T47D (cell line): ENCODE data around the gene SPATA13.

Experiments
- DNase-seq, 2 experiments: peaks; one replicate each; pipeline versions ENCODE4 v3.0.0 to v3.0.0-alpha.2; 2011 to 2012; ENCODE audit warnings: low read depth in 1 of 2, low spot score in 1 of 2
- JUND ChIP-seq: IDR thresholded peaks from 2 replicates; pipeline ENCODE4 v1.6.1; 2012; ENCODE audit warnings: low read depth
- in situ Hi-C: cut with HindIII; loops from 2 replicates; pipeline ENCODE4 v1.10.0; 2016; ENCODE audit warnings: low sequenced_read_pairs, low pct_unique_long_range_greater_than_20kb

Gene SPATA13

DNA sequence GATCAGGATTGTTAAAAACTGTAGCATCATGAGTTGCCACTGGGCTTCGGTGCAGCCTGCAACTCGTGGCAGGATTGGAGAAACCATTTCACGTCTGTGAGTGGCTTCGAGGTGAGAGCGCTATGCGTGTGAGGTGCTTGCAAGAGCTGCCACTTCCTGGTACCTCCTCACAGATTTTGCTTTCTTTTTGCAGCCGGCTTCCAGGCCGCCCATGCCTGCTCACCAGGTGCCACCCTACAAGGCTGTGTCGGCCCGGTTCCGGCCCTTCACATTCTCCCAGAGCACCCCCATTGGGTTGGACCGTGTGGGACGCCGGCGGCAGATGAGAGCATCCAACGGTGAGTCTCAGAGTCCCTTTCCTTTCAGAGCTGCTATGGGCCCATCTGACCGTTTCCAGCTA is 91.0 kb downstream of the SPATA13 start:
- in situ Hi-C loops: no loop called here
- no peak for TF ChIP-seq JUND
- no peak for DNase-seq

DNA sequence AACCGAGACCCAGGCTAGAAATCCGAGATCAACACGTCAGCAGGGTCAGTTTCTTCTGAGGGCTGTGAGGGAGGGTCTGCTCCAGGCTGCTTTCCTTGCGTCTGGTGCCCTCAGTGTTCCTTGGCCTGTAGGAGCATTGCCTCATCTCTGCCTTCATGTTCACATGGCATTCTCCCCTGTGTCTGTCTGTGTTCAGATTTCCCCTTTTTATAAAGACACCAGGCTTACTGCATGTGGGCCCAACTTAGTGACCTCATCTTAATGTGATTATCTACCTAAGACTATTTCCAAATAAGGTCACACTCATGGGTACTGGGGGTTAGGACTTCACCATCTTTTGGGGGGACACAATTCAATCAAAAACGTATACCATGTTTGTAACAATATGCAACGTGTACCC is 91.6 kb downstream of the SPATA13 start:
- no peak for DNase-seq
- in situ Hi-C loops: no loop called here
- TF ChIP-seq JUND: no peak

DNA sequence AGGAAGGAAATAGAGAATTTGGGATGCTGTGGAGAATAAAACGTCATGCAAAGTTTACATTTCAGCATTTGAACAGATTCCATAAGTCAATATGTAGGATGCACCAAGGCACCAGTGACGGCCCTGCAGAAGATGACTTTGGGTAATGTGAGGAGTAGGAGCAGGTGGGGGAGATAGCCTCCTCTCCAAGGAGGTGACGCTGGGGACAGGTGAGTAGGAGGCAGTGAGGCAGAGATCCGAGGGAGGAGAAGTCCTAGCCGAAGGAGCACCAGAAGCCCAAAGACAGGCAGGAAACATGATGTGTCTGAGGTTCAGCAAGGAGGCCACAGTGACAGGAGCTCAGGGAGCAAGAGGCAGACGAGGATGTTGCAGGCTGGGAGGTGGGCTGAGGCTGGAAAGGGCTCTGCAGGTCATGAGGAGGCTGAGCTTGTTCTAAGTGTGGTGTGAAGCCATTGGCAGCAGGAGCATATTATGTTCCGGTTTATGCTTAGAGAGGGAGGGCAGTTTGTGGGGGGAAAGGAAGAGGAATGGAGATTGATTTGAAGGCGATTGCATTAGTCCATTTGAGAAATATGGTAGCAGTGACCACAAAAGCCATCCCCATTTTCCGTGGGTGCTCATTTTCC is 93.1 kb downstream of the SPATA13 start:
- in situ Hi-C loops: no loop called here
- no peak for TF ChIP-seq JUND
- no peak for DNase-seq

DNA sequence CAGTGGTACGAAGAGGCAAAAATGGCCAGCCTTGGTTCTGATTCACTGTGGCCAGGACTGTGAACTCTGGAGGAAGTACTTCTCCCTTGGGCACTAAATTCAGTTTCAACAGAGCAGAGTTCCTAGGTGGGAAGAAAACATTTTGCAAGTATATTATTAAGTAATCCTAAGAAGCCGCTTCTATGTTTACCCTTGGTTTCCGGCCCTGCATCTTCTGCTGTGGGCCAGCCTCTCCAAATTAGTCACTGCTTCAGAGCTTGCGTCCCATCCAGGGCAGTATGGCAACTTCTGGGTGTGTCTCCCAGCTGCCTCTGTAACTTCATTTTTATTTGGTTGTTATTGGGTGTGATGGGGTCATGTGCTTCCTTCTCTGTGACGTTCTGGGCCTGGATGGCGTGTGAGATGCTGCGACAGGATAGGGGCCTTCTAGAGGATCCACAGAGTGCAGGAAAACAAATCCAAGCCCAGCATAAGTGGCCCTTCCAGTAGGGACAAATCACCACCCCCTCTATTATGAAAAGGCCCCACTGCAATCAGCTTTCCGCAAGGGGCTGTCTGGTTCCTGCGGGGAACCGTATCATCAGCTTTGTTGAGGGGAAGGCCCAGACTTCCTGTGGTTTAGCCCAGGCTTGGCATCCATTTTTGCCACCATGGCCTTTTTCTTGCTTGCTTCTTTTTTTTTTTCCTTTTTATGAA is 93.8 kb downstream of the SPATA13 start:
- in situ Hi-C loops: no loop called here
- DNase-seq: no peak

DNA sequence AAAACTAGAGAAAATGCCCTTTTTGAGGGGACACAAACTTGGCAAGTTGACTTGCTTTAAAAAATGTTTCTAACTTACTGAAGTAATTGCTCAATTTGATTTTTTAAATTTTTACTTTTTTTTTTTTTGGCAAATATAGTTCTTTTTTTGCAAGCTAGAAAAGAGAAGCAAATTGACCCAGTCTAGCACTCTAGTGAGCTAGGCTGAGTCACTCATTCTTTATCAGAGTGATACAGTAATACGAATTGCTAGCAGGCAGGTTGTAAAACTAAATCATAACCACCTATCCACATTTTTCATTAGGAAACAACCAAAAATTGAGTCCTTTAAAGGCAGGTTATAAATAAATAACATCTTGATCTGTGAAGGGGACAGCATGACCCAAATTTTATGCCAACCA is 97.0 kb downstream of the SPATA13 start:
- in situ Hi-C loops: no loop called here
- no peak for TF ChIP-seq JUND
- no peak for DNase-seq

More for the DNA sequence above, 93.8 kb downstream of the SPATA13 start:
- TF ChIP-seq JUND: no peak

DNA sequence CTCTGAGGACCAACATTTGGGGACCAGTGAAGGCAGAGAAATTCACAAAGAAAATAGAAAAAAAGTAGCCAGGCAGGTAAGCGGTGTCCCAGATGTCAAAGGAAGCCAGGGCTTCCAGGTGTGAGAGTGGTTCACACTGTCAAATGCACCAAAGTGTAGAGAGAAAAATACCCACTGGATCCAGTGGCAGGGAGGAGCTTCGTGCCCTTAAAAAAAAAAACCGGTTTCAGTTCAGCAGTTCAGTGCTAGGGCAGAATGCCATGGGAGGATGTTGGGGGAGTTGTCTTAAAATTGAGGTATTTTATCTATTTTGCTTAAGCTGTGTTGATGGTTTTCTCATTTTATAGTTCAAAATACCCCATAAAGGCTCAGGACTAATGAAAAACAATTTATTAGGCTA is 101.0 kb downstream of the SPATA13 start:
- no peak for TF ChIP-seq JUND
- no peak for DNase-seq
- in situ Hi-C loops: no loop called here

DNA sequence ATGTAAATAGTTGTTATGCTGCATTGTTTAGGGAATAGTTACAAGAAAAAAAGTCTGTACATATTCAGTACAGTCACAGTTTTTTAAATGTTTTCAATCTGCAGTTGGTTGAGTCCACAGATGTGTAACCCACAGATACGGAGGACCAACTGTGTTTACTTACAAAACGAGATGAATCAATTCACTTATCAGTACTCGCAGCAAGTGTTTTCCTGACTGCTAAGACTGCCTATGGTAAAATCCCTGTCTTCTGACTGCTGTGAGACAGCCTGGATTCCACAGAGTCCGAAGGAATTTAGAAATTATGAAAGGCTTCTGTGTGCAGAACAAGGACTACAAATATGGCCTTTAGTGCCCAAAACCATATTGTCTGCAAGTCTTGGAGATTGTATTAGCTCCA is 103.1 kb downstream of the SPATA13 start:
- in situ Hi-C loops: no loop called here
- DNase-seq: no peak

DNA sequence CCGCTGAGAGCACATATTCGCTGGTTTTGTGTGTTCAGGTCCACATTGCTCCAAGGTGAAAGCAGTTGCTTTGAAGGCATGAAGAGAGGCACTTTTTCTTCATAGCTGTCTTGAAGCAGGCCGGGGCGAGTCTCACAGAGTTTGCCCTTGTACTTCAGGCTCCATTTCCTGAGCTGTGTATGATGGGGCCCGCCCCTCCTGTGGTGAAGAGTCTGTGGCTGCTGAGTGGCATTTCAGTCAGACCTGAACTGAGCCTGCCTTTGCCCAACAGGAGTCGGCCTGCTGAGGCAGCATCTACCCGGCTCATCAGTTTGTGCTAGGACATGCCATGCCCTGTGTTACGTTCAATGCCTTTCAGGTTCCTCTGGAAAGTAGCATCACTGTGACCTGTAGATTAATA is 104.5 kb downstream of the SPATA13 start:
- DNase-seq: no peak
- TF ChIP-seq JUND: no peak
- in situ Hi-C loops: no loop called here

More for the DNA sequence above, 103.1 kb downstream of the SPATA13 start:
- no peak for TF ChIP-seq JUND

DNA sequence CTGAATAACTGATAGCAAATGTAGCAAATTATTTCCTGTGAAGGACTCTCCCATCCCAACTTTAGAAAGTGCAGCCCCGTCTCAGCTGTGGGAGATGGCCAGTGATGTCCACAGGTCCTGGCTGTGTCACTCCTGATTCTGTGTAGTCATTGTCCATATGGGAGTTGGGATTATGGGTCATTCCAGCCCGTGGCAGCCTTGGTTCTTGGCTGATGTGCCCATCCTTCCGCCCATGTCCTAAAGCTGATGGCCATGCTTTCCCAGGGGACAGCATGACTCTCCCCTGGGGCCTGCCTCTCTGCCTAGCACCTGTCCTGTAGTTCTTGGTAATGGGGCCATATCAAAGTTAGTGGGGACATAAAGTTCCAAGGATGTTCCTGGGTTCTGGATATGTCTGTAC is 104.9 kb downstream of the SPATA13 start:
- no peak for DNase-seq
- no peak for TF ChIP-seq JUND
- in situ Hi-C loops: no loop called here

DNA sequence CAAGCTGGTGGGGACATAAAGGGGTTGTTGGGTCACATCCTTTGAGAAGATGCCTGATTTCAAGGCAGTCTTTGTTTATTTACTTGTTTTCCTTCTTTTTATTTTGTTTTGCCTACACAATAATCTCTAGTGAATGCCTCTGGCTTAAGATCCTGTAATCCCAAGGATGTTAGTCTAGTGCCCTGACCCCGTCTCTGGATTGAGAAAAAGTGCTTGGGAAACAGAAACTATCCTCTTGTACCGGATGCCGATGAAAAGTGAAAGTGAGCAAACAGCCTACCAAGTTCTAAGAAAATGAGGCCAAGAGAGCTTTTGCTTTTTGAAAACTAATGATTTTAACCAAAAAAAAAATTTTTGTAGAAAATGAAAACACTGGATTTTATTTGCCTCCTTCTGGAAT is 106.8 kb downstream of the SPATA13 start:
- DNase-seq: no peak
- in situ Hi-C loops: no loop called here
- TF ChIP-seq JUND: no peak

DNA sequence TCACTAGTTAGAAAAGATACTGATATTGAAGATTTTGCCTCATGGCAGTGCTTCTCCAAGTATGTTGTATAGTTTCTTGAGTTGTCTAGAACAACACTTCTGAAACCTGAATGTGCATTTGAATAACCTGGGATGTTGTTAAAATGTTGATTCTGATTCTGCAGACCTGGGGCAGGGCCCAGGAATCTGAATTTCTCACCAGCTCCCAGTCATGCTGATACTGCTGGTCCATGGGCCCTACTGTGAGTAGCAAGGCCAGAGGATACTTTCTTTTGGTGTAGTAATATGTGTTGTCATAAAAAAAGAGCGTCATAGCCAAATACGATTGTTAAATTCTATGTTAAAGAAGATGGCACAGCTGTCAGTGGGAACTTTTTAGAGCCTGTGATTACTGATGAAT is 107.3 kb downstream of the SPATA13 start:
- DNase-seq: no peak
- TF ChIP-seq JUND: no peak
- in situ Hi-C loops: no loop called here

DNA sequence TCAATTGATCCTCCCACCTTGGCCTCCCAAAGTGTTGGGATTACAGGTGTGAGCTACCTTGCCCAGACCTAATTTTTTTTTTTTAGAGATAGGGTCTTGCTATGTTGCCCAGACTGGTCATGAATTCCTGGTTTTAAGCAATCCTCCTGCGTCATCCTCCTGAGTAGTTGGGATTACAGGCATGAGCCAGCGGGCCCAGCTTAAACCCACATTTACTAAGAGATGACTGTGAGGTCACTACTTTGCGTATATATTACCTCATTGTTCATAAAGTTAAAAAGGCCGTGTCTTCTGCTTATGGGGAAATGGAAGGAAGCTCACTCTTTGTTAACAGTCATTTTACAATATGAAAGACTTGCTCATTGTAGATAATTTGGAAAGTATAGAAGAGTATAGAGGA is 109.3 kb downstream of the SPATA13 start:
- no peak for DNase-seq
- TF ChIP-seq JUND: no peak
- in situ Hi-C loops: no loop called here

DNA sequence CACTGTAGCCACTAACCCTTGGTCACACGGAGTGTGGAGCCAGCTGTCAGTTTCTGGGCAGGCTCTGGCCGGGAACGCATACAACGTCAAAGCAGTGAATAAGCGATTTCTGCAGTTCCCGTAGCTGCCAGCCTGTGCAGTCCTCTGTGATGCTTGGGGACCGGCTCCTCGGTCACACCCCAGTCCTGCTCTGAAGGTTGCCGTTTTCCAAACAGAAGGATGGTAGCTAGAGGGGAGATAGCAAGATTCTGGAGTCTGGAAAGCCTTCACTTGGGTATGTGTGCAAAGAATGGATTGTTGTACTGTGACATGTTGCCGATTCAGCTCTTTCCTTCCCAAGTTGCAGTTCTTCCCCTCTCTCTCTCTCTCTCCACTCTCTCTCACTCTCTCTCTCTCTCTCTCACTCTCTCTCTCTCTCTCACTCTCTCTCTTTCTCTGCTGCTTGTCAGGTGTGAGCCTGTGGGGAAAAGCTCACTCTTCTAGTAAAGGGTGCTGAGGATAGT is 110.2 kb downstream of the SPATA13 start:
- TF ChIP-seq JUND: no peak
- DNase-seq: no peak
- in situ Hi-C loops: no loop called here

DNA sequence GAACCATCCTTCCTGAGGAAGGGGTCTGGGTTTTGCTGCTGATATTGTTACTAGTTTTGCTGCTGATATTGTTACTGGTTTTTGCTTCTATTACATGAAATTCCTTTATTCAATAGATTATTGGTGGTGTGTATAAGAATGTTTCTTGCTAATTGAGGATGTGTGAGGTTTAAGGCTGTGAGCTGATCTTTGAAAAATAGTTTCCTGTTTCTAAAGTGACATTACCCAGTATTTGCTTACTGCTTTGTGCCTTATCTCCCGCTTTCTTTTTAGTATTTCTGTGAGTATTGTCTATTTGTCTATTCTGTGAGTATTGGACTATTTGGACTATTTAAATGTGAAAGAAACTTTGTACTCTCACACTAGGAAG is 110.7 kb downstream of the SPATA13 start:
- DNase-seq: no peak
- no peak for TF ChIP-seq JUND
- in situ Hi-C loops: no loop called here
